Measurements from ENCODE around the gene SPG11. TPM values are rescaled to one million over a fixed set of nuclear protein-coding genes. Genes with fewer than 3 reads are reported as not detected.

SPG11 gene
- total and polyA plus RNA-seq, 2 of the 13 experiments (the other 11 are each of a cell fraction or from before 2014, with no cell fraction given): 31.5 to 40.7 TPM

DNA sequence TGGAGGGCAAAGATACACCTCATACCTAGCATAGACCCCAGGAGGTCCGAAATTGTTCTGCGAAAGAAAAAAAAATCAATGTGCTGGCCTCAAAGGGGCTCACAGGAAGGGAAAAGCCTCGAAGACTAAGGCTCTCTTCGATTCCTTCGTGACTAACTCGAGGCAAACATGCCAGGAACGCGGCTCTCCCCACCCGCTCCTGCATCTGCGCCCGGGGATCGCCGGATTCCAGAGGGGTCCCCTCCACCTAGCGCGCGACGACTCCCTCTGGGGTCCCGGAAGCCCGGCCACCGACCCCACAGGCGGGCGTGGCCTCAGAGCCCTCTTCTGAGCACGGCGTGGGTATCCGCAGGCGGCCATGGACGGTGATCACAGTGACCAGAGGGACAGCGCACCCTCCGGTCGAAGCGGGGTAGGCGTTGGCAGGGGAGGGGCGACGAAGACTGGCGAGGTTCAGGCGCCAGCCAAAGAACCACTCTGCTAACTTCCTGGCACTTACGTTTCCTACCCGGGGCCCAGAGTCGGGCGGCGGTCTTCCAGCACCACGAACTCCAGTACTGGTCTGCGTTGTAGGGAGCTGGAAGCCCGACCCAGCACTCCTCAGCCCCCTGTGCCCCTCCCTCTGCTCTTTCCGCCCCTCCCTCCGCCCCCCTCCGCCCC lies 127.0 kb downstream of the SPG11 start (continued):
- no peak for TF ChIP-seq ZNF20 (CRISPR knock-in tag; IDR thresholded peaks at IDR 0.05)
- peak; percentile 46; the same call in 1 of the 2 replicates for TF ChIP-seq BRD4 (CRISPR knock-in tag; IDR thresholded peaks at IDR 0.05)
- TF ChIP-seq, protein P1, sequence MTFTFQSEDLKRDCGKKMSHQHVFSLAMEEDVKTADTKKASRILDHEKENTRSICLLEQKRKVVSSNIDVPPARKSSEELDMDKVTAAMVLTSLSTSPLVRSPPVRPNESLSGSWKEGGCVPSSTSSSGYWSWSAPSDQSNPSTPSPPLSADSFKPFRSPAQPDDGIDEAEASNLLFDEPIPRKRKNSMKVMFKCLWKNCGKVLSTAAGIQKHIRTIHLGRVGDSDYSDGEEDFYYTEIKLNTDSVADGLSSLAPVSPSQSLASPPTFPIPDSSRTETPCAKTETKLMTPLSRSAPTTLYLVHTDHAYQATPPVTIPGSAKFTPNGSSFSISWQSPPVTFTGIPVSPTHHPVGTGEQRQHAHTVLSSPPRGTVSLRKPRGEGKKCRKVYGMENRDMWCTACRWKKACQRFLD (CRISPR knock-in tag; IDR thresholded peaks at IDR 0.05; ENCODE audit: borderline replicate concordance): no peak
- no peak for TF ChIP-seq ZNF382 (CRISPR knock-in tag; IDR thresholded peaks at IDR 0.05; ENCODE audit: borderline replicate concordance)
- 0 out of 2 replicates have a peak, but pooled peaks have one; percentile 28 for TF ChIP-seq ZSCAN9 (CRISPR knock-in tag; IDR thresholded peaks at IDR 0.05; ENCODE audit: borderline replicate concordance)
- TF ChIP-seq, protein P2, sequence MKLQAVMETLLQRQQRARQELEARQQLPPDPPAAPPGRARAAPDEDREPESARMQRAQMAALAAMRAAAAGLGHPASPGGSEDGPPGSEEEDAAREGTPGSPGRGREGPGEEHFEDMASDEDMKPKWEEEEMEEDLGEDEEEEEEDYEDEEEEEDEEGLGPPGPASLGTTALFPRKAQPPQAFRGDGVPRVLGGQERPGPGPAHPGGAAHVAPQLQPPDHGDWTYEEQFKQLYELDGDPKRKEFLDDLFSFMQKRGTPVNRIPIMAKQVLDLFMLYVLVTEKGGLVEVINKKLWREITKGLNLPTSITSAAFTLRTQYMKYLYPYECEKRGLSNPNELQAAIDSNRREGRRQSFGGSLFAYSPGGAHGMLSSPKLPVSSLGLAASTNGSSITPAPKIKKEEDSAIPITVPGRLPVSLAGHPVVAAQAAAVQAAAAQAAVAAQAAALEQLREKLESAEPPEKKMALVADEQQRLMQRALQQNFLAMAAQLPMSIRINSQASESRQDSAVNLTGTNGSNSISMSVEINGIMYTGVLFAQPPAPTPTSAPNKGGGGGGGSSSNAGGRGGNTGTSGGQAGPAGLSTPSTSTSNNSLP (IDR thresholded peaks at IDR 0.05; ENCODE audit: low read depth, low read length): no peak
- TF ChIP-seq RAD51 (IDR thresholded peaks at IDR 0.05; ENCODE audit: borderline replicate concordance): no peak
- no peak for TF ChIP-seq ZBTB38 (CRISPR knock-in tag; IDR thresholded peaks at IDR 0.05)
- TF ChIP-seq ATRX (CRISPR knock-in tag; IDR thresholded peaks at IDR 0.05; ENCODE audit: borderline replicate concordance): no peak
- TF ChIP-seq PPARG (CRISPR knock-in tag; conservative IDR thresholded peaks at IDR 0.05): peak; percentile 37; the same call in 1 of the 2 replicates
- TF ChIP-seq, protein P3, sequence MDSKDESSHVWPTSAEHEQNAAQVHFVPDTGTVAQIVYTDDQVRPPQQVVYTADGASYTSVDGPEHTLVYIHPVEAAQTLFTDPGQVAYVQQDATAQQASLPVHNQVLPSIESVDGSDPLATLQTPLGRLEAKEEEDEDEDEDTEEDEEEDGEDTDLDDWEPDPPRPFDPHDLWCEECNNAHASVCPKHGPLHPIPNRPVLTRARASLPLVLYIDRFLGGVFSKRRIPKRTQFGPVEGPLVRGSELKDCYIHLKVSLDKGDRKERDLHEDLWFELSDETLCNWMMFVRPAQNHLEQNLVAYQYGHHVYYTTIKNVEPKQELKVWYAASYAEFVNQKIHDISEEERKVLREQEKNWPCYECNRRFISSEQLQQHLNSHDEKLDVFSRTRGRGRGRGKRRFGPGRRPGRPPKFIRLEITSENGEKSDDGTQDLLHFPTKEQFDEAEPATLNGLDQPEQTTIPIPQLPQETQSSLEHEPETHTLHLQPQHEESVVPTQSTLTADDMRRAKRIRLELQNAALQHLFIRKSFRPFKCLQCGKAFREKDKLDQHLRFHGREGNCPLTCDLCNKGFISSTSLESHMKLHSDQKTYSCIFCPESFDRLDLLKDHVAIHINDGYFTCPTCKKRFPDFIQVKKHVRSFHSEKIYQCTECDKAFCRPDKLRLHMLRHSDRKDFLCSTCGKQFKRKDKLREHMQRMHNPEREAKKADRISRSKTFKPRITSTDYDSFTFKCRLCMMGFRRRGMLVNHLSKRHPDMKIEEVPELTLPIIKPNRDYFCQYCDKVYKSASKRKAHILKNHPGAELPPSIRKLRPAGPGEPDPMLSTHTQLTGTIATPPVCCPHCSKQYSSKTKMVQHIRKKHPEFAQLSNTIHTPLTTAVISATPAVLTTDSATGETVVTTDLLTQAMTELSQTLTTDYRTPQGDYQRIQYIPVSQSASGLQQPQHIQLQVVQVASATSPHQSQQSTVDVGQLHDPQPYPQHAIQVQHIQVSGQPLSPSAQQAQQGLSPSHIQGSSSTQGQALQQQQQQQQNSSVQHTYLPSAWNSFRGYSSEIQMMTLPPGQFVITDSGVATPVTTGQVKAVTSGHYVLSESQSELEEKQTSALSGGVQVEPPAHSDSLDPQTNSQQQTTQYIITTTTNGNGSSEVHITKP (CRISPR knock-in tag; IDR thresholded peaks at IDR 0.05; ENCODE audit: low read depth): peak; percentile 42; the same call in 1 of the 2 replicates
- no peak for TF ChIP-seq CHD2 (IDR thresholded peaks at IDR 0.05; ENCODE audit: low read depth, low read length)
- 0 out of 2 replicates have a peak, but pooled peaks have one; percentile 65 for TF ChIP-seq ZNF775 (CRISPR knock-in tag; IDR thresholded peaks at IDR 0.05; ENCODE audit: borderline replicate concordance)
- no peak for TF ChIP-seq SKI (IDR thresholded peaks at IDR 0.05; ENCODE audit: partially characterized antibody)
- no peak for TF ChIP-seq ZZZ3 (CRISPR knock-in tag; IDR thresholded peaks at IDR 0.05; ENCODE audit: borderline replicate concordance)
- no peak for TF ChIP-seq TOE1 (CRISPR knock-in tag; IDR thresholded peaks at IDR 0.05)
- 0 out of 2 replicates have a peak, but pooled peaks have one; percentile 8 for TF ChIP-seq SAFB2 (CRISPR knock-in tag; IDR thresholded peaks at IDR 0.05; ENCODE audit: borderline replicate concordance, low read depth)
- TF ChIP-seq RBM22 (optimal IDR thresholded peaks at IDR 0.05; ENCODE audit: low read length): no peak
- TF ChIP-seq, protein P4, sequence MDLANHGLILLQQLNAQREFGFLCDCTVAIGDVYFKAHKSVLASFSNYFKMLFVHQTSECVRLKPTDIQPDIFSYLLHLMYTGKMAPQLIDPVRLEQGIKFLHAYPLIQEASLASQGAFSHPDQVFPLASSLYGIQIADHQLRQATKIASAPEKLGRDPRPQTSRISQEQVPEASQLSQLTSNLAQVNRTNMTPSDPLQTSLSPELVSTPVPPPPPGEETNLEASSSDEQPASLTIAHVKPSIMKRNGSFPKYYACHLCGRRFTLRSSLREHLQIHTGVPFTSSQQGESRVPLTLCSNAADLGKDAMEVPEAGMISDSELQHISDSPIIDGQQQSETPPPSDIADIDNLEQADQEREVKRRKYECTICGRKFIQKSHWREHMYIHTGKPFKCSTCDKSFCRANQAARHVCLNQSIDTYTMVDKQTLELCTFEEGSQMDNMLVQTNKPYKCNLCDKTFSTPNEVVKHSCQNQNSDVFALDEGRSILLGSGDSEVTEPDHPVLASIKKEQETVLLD (CRISPR knock-in tag; IDR thresholded peaks at IDR 0.05; ENCODE audit: low read depth): peak; percentile 35; the same call in 1 of the 2 replicates
- no peak for TF ChIP-seq ZNF253 (CRISPR knock-in tag; IDR thresholded peaks at IDR 0.05; ENCODE audit: borderline replicate concordance)
- TF ChIP-seq ETV5 (CRISPR knock-in tag; IDR thresholded peaks at IDR 0.05; ENCODE audit: borderline replicate concordance): peak; percentile 34; the same call in 1 of the 2 replicates
